HepG2 (cell line): ENCODE results near the gene SMG5. TPM values are rescaled to one million over a fixed set of nuclear protein-coding genes. Genes with fewer than 3 reads are reported as not detected.

Source experiments
- ATAC-seq: fragments of 200-7000 bp; cut with Tn5 transposase; 3 replicates; pipeline ENCODE4 v1.9.1; 2020; ENCODE audit warnings: mild to moderate bottlenecking, moderate library complexity
- BruUV-seq: library from RNA; stranded (reverse); fragments of 400-500 nt; replicated peaks from 2 replicates; lab custom pipeline; 2021; lab: Mats Ljungman, UMichigan
- CTCF ChIA-PET: fragments of 300-600 bp; formaldehyde crosslinking; extraction: SDS; loops from one replicate; lab custom pipeline; 2021; ENCODE audit warnings: low total read pairs, inconsistent platforms, low intra/inter-chr PET ratio; lab: Yijun Ruan, JAX
- POLR2A ChIA-PET: fragments of 350-600 bp; sonication (Branson Sonifier 250); formaldehyde crosslinking; loops from one replicate; lab custom pipeline; 2020; ENCODE audit warnings: antibody characterized with exemption, inconsistent platforms; lab: Yijun Ruan, JAX
- DNase-seq: peaks from one replicate; pipeline ENCODE4 v3.0.0-alpha.2; 2015; ENCODE audit warnings: low spot score
- FAIRE-seq: peaks from 3 replicates; lab custom pipeline; 2011; peaks lifted over from hg19 to GRCh38; lab: Jason Lieb, UNC
- H2AFZ ChIP-seq: one replicate; pipeline ENCODE4 v1.6.1; 2011; ENCODE audit warnings: low read length, inconsistent platforms
- H3K27ac ChIP-seq: fragments of 300-600 bp; 3 replicates; pipeline ENCODE4 v1.8.0; 2011; ENCODE audit warnings: mixed run types, mild to moderate bottlenecking, mixed read lengths, low read length, inconsistent platforms; ENCODE audit not compliant: insufficient read depth; ENCODE audit errors: extremely low read length
- H3K27me3 ChIP-seq, 2 experiments: fragments of 200-600 bp in 1 of 2; 2 replicates in 1 of 2; 3 replicates in 1 of 2; pipeline versions ENCODE4 v1.6.0 to v1.8.0; 2011; ENCODE audit warnings: low read length in 2 of 2, mild to moderate bottlenecking in 2 of 2, moderate library complexity in 2 of 2, inconsistent platforms in 1 of 2; ENCODE audit not compliant: insufficient read depth in 2 of 2, control insufficient read depth in 1 of 2
- H3K36me3 ChIP-seq, 2 experiments: fragments of 200-600 bp in 1 of 2; replicated peaks in 1 of 2; 2 replicates in 1 of 2; 3 replicates in 1 of 2; pipeline versions ENCODE4 v1.5.1 to v1.8.0; 2011; ENCODE audit warnings: low read length in 2 of 2, inconsistent platforms in 1 of 2; ENCODE audit not compliant: insufficient read depth in 2 of 2, control insufficient read depth in 1 of 2
- H3K4me1 ChIP-seq: 2 replicates; pipeline ENCODE4 v1.5.1; 2012; ENCODE audit warnings: low read length, inconsistent platforms; ENCODE audit not compliant: insufficient read depth
- H3K4me2 ChIP-seq: 2 replicates; pipeline ENCODE4 v1.6.0; 2011; ENCODE audit warnings: low read depth, low read length, inconsistent platforms
- H3K4me3 ChIP-seq, 3 experiments: fragments of 200-600 bp in 1 of 3; sonication (generic), shearing (Covaris generic) in 1 of 3; replicated peaks in 1 of 3; 2 replicates each; pipeline ENCODE4 v1.5.1; 2011 to 2016; ENCODE audit warnings: low read length in 3 of 3, inconsistent platforms in 2 of 3, low read depth in 2 of 3, mild to moderate bottlenecking in 2 of 3, control low read depth in 1 of 3, mixed read lengths in 1 of 3; ENCODE audit not compliant: insufficient read depth in 1 of 3
- H3K79me2 ChIP-seq: one replicate; pipeline ENCODE4 v1.6.1; 2011; ENCODE audit warnings: low read length, inconsistent platforms; ENCODE audit not compliant: insufficient read depth
- H3K9ac ChIP-seq: 2 replicates; pipeline ENCODE4 v1.6.0; 2011; ENCODE audit warnings: mild to moderate bottlenecking, low read depth, low read length, inconsistent platforms; ENCODE audit not compliant: insufficient read depth
- H3K9me3 ChIP-seq: 2 replicates; pipeline ENCODE4 v1.5.1; 2012; ENCODE audit warnings: mild to moderate bottlenecking, low read length
- H4K20me1 ChIP-seq: 2 replicates; pipeline ENCODE4 v1.6.0; 2011; ENCODE audit warnings: inconsistent platforms, mild to moderate bottlenecking, low read length, moderate library complexity; ENCODE audit not compliant: insufficient read depth
- AFF4 ChIP-seq: sonication (generic); formaldehyde crosslinking; IDR thresholded peaks from 2 replicates; pipeline ENCODE4 v1.4.0; 2020; ENCODE audit warnings: missing genetic modification reagents
- IKZF1 ChIP-seq: fragments of 450-650 bp; IDR thresholded peaks from 2 replicates; pipeline ENCODE4 v1.7.1; 2016
- ZNF350 ChIP-seq: sonication (generic); formaldehyde crosslinking; IDR thresholded peaks from 2 replicates; pipeline ENCODE4 v1.4.0; 2020; ENCODE audit warnings: mild to moderate bottlenecking, low read depth, missing genetic modification reagents, borderline replicate concordance
- ZNF619 ChIP-seq: sonication (generic); formaldehyde crosslinking; IDR thresholded peaks from 2 replicates; pipeline ENCODE4 v1.4.0; 2020; ENCODE audit warnings: mild to moderate bottlenecking, missing genetic modification reagents
- ZNF652 ChIP-seq: IDR thresholded peaks from 2 replicates; pipeline ENCODE4 v1.6.1; 2016; ENCODE audit warnings: low read depth, borderline replicate concordance
- WGBS: methylation state at CpG from one replicate; pipeline ENCODE4 v1.1.6; 2017; ENCODE audit warnings: low lambda C conversion rate; 5-methylcytosine and 5-hydroxymethylcytosine counted together
- in situ Hi-C: cut with HindIII; loops from 2 replicates; pipeline ENCODE4 v1.10.0; 2017; ENCODE audit warnings: low pct_unique_long_range_greater_than_20kb; ENCODE audit not compliant: extremely low pct_ligation_motif_present
- intact Hi-C: fragments of 100-400 bp; cut with micrococcal nuclease; formaldehyde crosslinking; loops from one replicate; pipeline ENCODE4 v1.10.0; 2022; ENCODE audit not compliant: unreplicated experiment
- polyA plus RNA-seq, 8 experiments: library from polyadenylated mRNA; depleted of rRNA in 3 of 8; stranded (reverse) in 7 of 8; unstranded in 1 of 8; fragments of >200 nt; fragmentation: Illumina TruSeq in 4 of 8; extraction: Trizol in 4 of 8; gene quantifications; 2 replicates each; pipeline versions ENCODE4 v1.2.1 to v1.2.3, GENCODE V29; 2011 to 2016; ENCODE audit warnings: low read depth in 4 of 8, missing spikeins in 1 of 8, mixed read lengths in 1 of 8; ENCODE audit not compliant: insufficient read depth in 1 of 8
- total RNA-seq, 5 experiments: library from RNA; depleted of rRNA; stranded (reverse); fragments of >200 nt; fragmentation: Illumina TruSeq; extraction: Trizol; gene quantifications; 2 replicates each; pipeline ENCODE4 v1.2.3, GENCODE V29; 2016; ENCODE audit warnings: low read depth in 1 of 5
- TF ChIP-seq, protein P1 (sequence below): fragments of 450-650 bp; IDR thresholded peaks from 2 replicates; pipeline ENCODE4 v1.6.1; 2016
- TF ChIP-seq, protein P2 (sequence below): sonication (generic); formaldehyde crosslinking; IDR thresholded peaks from 2 replicates; pipeline ENCODE4 v1.4.0; 2020; ENCODE audit warnings: missing genetic modification reagents, borderline replicate concordance

SMG5 gene
- total and polyA plus RNA-seq, 2 of the 13 experiments (the other 11 are each of a cell fraction or from before 2014, with no cell fraction given), result 50.5 to 84.0 TPM

GRCh38 chr1:156262461-156263287 is 20.0 kb downstream of the SMG5 start:
- in situ Hi-C loops (no loop called here), intact Hi-C loops (no loop called here)
- Histone ChIP-seq H3K4me3 (no peak overlapping the region), H3K36me3 (peaks cover 45 to 87% of the 10 kb centered on the region in 2 experiments), H3K4me1 (no peaks in the 10 kb centered on the region), H3K27me3 (no peaks in the 10 kb centered on the region; a peak in 1 of 5 replicates), H3K27ac (no peak overlapping the region), H3K4me2 (no peak overlapping the region), H3K9ac (no peak overlapping the region), H3K9me3 (no peaks in the 10 kb centered on the region), H4K20me1 (no peaks in the 10 kb centered on the region), H3K79me2 (no peaks in the 10 kb centered on the region), H2AFZ (no peak overlapping the region)
- no peak for DNase-seq
- POLR2A ChIA-PET, result no interaction called here
- BruUV-seq, result no TSS peak
- CTCF ChIA-PET, result no interaction called here
- ATAC-seq, result no peak
- FAIRE-seq, result no peak
- 95% methylated on average over 8 of the region's 9 CpGs for WGBS
- TF ChIP-seq, protein P1, sequence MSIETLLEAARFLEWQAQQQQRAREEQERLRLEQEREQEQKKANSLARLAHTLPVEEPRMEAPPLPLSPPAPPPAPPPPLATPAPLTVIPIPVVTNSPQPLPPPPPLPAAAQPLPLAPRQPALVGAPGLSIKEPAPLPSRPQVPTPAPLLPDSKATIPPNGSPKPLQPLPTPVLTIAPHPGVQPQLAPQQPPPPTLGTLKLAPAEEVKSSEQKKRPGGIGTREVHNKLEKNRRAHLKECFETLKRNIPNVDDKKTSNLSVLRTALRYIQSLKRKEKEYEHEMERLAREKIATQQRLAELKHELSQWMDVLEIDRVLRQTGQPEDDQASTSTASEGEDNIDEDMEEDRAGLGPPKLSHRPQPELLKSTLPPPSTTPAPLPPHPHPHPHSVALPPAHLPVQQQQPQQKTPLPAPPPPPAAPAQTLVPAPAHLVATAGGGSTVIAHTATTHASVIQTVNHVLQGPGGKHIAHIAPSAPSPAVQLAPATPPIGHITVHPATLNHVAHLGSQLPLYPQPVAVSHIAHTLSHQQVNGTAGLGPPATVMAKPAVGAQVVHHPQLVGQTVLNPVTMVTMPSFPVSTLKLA, result no peak
- no peak for TF ChIP-seq IKZF1
- TF ChIP-seq ZNF350 (CRISPR knock-in tag), result no peak
- no peak for TF ChIP-seq ZNF619 (CRISPR knock-in tag)
- TF ChIP-seq, protein P2, sequence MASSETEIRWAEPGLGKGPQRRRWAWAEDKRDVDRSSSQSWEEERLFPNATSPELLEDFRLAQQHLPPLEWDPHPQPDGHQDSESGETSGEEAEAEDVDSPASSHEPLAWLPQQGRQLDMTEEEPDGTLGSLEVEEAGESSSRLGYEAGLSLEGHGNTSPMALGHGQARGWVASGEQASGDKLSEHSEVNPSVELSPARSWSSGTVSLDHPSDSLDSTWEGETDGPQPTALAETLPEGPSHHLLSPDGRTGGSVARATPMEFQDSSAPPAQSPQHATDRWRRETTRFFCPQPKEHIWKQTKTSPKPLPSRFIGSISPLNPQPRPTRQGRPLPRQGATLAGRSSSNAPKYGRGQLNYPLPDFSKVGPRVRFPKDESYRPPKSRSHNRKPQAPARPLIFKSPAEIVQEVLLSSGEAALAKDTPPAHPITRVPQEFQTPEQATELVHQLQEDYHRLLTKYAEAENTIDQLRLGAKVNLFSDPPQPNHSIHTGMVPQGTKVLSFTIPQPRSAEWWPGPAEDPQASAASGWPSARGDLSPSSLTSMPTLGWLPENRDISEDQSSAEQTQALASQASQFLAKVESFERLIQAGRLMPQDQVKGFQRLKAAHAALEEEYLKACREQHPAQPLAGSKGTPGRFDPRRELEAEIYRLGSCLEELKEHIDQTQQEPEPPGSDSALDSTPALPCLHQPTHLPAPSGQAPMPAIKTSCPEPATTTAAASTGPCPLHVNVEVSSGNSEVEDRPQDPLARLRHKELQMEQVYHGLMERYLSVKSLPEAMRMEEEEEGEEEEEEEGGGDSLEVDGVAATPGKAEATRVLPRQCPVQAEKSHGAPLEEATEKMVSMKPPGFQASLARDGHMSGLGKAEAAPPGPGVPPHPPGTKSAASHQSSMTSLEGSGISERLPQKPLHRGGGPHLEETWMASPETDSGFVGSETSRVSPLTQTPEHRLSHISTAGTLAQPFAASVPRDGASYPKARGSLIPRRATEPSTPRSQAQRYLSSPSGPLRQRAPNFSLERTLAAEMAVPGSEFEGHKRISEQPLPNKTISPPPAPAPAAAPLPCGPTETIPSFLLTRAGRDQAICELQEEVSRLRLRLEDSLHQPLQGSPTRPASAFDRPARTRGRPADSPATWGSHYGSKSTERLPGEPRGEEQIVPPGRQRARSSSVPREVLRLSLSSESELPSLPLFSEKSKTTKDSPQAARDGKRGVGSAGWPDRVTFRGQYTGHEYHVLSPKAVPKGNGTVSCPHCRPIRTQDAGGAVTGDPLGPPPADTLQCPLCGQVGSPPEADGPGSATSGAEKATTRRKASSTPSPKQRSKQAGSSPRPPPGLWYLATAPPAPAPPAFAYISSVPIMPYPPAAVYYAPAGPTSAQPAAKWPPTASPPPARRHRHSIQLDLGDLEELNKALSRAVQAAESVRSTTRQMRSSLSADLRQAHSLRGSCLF (CRISPR knock-in tag), result no peak
- no peak for TF ChIP-seq AFF4 (CRISPR knock-in tag)
- no peak for TF ChIP-seq ZNF652 (CRISPR knock-in tag)
